ENCODE results near the gene DDIT3.

DNA sequence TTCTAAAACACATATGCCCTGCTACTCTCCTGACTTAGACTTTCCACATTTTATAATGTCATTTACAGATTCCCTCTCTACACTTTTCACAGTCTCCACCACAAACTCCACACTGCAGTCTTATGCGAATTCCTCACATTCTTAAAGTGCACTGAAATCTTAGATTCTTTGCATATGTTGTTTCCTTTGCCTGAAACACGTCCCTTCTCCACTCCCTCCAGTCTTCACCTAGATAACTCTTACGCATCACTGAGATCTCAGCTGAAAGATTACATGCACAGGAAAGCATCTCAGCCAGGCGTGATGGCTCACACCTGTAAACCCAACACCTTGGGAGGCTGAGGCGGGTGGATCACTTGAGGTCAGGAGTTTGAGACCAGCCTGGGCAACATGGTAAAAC, 36.8 kb downstream of the DDIT3 start:
- TF ChIP-seq, protein P1, sequence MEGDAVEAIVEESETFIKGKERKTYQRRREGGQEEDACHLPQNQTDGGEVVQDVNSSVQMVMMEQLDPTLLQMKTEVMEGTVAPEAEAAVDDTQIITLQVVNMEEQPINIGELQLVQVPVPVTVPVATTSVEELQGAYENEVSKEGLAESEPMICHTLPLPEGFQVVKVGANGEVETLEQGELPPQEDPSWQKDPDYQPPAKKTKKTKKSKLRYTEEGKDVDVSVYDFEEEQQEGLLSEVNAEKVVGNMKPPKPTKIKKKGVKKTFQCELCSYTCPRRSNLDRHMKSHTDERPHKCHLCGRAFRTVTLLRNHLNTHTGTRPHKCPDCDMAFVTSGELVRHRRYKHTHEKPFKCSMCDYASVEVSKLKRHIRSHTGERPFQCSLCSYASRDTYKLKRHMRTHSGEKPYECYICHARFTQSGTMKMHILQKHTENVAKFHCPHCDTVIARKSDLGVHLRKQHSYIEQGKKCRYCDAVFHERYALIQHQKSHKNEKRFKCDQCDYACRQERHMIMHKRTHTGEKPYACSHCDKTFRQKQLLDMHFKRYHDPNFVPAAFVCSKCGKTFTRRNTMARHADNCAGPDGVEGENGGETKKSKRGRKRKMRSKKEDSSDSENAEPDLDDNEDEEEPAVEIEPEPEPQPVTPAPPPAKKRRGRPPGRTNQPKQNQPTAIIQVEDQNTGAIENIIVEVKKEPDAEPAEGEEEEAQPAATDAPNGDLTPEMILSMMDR (conservative IDR thresholded peaks at IDR 0.05; ENCODE audit: low read depth, low read length) = no peak
- no peak for TF ChIP-seq EZH2 (IDR thresholded peaks at IDR 0.05; ENCODE audit: low read length, unreplicated experiment)
- no peak for TF ChIP-seq EZH2phosphoT487 (IDR thresholded peaks at IDR 0.05; ENCODE audit: borderline replicate concordance, low read length)

Data from PC-3 (cell line).